Stimulated activated CD8-positive, alpha-beta memory T cell treated with anti-CD3 and anti-CD28 coated beads, Interleukin-7, amount 100 ng/mL, for 24 hours (primary cell): ENCODE data around the gene FOXP1.
"Not testable (repeated sequence)": the region's sequence is repeated elsewhere in the genome, so short reads cannot be mapped to it uniquely, and the experiment has no call there.

Source experiments
- DNase-seq: peaks from one replicate; pipeline ENCODE4 v3.0.0-alpha.2; 2020; ENCODE audit warnings: low read depth

The FOXP1 gene

GRCh38 chr3:71330505-71330904 is 253.0 kb downstream of the FOXP1 start:
- no peak for DNase-seq

DNA sequence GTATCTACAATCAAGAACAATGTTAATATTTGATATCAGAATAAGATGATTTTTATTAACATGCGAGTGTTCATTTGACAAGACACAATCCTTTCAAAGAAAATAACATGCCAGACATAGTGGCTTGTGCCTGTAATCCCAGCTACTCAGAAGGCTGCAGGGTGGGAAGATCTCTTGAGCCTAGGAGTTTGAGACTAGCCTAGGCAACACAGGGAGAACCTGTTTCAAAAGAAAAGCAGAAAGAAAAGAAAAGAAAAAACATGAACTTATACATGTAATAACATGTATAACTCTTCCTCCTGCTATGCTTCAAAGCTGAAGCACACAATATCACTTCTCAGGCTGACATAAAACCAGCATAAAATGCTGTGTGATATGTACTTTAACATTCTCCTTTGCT is 253.7 kb downstream of the FOXP1 start:
- DNase-seq: no peak

DNA sequence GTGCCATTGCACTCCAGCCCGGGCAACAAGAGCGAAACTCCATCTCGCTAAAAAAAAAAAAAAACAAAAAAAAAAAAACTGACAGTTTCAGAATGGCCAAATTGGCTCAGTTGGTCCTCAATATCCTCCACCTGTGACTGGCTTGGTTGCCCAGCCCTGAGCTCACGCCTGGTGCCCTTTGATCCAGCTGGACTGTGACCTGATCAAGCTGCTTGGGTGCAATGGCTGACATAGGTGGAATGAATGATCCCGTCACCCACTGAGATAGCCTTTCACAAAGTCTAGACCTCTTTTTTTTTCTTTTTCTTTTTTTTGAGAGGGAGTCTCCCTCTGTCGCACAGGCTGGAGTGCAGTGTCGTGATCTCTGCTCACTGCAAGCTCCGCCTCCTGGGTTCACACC is 254.6 kb downstream of the FOXP1 start:
- no peak for DNase-seq

DNA sequence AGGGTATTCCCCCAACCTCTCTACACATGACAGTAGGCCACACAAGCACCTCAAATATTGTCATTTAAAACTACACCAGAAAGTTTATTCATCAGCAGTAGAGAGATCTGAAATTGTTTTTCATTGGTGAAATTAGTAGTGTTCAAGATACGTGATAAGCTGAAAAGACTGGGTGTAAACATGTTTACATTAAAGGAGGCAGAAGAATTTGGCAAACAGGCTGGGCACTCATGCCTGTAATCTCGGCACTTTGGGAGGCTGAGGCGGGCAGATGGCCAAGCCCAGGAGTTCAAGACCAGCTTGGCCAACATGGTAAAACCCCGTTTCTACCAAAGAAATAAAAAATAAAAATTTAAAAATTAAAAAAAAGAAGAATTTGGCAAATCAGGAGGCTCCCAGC is 255.6 kb downstream of the FOXP1 start:
- DNase-seq: no peak

GRCh38 chr3:71325715-71326114 is 257.8 kb downstream of the FOXP1 start:
- DNase-seq: no peak

DNA sequence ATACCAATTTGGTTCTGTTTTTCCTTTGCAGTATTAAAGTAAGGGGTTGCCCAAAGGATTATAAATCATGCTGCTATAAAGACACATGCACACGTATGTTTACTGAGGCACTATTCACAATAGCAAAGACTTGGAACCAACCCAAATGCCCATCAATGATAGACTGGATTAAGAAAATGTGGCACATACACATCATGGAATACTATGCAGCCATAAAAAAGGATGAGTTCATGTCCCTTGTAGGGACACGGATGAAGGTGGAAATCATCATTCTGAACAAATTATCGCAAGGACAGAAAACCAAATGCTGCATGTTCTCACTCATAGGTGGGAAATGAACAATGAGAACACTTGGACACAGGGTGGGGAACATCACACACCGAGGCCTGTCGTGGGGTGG is 259.3 kb downstream of the FOXP1 start:
- not testable (repeated sequence) for DNase-seq

GRCh38 chr3:71323558-71323957 is 260.0 kb downstream of the FOXP1 start:
- no peak for DNase-seq

- no peak for DNase-seq
Measured at GRCh38 chr3:71322154-71322553, 261.4 kb downstream of the FOXP1 start.

- no peak for DNase-seq
Measured at GRCh38 chr3:71319771-71320170, 263.8 kb downstream of the FOXP1 start.

DNA sequence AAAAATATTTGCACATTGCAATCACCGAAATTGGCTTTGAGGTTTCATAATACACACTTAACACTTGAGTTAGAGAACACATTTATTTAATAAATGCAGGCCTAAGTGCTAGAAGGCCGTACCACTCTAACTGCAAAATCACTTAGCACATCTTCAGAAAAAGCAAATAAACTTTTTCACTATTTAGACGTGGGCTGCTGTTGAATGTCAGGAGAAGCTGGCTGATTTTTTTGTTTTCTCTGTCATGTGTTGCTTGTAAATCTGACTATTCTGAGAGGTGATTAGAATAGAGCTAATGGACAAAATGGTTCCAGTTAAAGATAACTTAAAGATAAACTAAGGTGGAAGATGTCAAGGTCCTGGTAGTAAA is 265.1 kb downstream of the FOXP1 start:
- no peak for DNase-seq

DNA sequence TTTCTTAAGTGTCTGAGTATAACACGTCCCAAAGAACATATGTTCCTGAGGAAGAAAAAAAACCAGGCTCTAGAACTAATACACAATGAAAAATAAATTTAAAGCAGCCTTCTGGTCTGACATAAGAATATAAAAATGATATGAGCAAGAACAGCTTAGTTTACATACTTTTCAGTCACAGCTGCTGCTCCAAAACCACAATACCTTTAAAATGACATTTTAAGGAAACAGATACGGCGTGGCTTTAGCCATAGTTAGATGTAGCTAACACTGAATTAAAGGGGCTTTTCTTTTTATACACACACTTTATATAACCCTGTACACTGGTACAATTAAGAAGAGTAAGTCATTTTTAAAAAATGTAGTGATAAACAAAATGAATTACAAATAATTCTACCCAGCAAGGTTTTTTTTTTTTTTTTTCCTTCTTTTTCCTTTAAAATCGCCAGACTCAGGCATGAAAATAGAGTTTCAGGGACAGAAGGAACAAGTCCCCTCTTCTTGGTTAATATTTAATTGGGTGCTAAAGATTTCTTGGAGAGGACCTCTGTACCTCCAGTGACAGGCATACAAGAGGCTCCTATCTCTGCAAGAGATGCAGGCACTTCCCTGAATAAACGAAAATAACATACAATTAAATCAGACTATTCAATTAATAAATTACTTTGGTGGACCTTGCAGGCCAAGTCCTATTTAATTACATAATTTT is 265.6 kb downstream of the FOXP1 start:
- DNase-seq: no peak

DNA sequence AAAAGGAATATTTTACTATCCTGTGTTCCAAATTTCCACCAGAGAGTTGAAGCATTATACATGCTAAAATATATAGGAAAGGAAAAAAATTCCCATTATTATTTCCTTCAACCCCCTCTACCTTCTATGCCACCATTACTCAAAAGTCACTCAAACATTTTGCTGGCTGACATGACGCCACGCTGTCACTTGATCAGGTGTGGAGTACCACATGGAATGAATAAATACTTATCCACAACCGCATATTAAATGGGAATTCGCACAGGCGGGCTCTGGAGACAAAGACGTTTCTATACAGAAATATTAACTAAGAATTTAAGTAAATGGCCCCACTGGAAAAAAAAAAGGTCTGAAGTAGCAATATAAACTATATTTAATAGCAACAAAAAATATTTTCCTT is 266.4 kb downstream of the FOXP1 start:
- no peak for DNase-seq

GRCh38 chr3:71316066-71316777 is 267.3 kb downstream of the FOXP1 start:
- no peak for DNase-seq

DNA sequence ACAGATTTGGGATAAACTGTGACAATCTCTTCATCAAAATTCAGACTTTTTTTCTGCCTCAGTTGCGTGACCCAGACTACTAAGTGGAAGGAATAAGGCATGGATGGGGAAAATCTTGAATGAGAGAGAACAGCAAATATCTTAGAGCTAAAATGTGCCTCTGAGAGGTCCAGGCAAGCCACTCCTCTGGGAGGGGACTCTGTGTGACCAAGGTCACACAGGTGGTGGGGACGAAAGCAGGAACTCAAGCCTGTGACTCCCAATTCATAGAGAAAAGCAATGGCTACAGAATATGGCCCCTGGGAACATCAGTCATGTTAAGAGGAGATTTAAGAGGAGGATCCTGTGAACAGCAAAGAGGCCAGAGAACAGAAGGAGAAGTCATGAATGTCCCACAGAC is 268.1 kb downstream of the FOXP1 start:
- DNase-seq: no peak

GRCh38 chr3:71313844-71314243 is 269.7 kb downstream of the FOXP1 start:
- DNase-seq: no peak

DNA sequence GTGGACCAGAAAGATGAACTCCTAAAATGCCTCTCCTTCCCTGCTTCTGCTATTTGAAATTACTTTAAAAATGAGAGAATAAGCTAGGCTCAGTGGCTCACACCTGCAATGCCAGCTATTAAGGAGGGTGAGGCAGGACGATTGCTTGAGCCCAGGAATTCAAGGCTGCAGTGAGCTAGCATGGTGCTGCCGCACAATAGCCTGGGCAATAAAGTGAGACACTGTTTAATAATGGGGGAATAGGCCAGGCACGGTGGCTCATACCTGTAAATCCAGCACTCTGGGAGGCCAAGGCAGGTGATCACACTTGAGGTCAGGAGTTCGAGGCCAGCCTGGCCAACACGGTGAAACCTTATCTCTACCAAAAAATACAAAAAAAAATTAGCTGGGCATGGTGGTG is 271.1 kb downstream of the FOXP1 start:
- no peak for DNase-seq

- no peak for DNase-seq
Measured at GRCh38 chr3:71311661-71312046, 271.9 kb downstream of the FOXP1 start.

DNA sequence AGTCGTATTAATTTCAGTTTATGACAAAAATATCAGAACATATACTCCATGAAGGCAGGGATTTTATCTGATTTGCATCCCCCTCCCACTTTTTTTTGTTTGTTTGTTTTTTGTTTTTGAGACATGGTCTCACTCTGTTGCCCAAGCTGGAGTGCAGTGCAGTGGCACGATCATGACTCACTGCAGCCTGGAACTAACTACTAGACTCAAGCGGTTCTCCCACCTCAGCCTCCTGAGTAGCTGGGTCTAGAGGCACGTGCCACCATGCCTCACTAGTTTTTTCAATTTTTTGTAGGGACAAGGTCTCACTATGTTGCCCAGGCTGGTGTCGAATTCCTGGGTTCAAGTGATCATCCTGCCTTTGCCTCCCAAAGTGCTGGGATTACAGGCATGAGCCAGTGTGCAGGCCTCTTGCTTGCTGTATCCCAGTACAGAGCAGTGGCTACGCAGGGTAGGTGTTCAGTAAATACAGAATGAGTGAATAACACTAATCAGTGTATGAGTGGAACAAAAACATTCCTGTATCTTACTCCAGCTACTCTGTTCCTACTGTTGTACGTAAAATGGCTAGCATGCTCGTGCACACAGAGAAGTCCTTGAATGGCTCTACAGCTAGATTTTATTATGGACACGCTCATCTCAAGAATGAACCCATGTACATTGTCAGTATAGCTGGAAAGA is 272.4 kb downstream of the FOXP1 start:
- DNase-seq: no peak

DNA sequence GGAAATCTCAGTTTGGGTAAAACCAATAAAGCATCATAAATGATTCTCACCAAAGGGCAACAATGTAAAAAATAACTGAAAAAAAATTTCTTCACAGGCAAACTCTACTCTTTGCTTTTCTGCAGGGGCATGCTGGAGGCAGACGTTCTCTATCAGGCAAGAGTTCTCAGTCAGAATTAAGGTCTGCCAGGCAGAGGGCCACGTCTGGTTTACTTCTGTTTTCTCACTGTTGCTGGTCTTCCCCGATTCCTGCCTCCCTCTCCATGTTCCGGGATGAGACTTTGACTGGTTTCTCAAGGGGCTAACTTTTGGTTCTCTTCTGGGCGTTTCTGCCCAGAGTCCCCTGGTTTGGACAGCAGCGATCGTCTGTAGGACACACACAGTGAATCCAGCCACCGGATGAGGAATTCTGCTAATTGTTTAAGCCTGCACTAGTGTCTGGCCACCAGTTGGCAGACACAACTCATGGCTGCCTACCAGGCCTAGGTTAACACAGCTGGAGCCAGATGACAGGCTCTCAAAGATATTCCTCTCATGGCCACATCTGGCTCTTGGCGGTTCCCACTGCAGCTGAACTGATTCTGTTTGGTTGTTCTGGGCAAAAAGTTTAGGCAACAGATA is 273.1 kb downstream of the FOXP1 start:
- no peak for DNase-seq

DNA sequence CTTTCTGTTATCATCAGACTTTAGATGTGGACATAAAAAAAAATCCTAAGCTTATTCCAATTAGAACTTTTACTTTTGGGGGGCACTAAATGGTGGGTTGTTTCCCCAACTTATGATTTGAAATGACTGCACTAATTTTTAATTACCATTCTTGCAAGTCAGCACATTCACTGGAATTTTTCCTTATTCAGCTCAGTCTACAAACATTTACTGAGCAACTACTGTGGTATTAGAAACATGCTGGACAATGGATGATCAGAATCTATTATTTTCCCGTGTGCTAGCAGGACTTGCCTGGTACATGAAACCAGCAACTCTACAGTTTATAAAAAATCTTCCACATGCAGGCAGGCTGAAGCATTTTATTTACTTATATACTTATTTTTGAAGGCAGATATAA is 273.6 kb downstream of the FOXP1 start:
- DNase-seq: no peak

DNA sequence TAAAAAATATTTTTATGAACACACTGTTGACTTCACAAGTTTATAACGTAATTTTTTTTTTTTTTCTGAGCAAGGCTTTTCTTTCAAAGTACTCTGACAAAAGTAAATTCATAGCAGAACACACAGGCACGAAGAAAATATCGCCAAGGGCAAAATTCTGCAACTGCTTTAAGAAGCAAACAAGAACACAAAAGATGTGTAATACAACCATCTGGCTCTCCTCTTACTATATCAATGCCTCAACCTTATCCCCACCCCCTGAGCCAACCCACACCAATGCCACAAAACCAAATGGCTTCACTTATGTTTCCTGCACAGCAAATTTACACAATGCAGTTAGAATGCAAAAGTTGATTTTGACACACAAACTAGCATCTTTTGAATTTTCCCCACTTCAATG is 274.2 kb downstream of the FOXP1 start:
- no peak for DNase-seq

DNA sequence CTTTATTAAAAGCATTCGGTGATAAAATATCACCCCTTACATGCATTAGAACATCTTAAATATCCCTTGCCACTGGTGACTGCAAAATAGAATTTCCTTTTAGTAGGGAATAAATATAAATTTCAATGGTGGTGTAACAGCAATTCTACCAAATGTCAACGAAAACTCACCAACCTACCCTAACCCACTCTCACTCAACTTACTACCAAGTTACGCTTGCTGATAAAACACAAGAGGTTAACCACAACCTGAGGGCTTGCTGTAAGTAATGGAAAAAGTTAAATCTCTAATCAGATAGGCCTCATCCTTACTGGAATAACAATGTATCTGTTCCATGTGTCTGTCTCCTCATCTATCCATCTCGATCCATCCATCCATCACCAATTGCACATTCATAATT is 274.7 kb downstream of the FOXP1 start:
- DNase-seq: no peak
